LNCAP (cell line): Measurements from ENCODE around the gene RTTN.

Experiments
- TF ChIP-seq, protein P1 (sequence below): fragments of 450-650 bp; IDR thresholded peaks from 2 replicates; pipeline ENCODE4 v1.5.1; 2017; ENCODE audit warnings: mild to moderate bottlenecking

RTTN gene

GRCh38 chr18:69982417-69982816, 223.1 kb downstream of the RTTN start:
- TF ChIP-seq, protein P1, sequence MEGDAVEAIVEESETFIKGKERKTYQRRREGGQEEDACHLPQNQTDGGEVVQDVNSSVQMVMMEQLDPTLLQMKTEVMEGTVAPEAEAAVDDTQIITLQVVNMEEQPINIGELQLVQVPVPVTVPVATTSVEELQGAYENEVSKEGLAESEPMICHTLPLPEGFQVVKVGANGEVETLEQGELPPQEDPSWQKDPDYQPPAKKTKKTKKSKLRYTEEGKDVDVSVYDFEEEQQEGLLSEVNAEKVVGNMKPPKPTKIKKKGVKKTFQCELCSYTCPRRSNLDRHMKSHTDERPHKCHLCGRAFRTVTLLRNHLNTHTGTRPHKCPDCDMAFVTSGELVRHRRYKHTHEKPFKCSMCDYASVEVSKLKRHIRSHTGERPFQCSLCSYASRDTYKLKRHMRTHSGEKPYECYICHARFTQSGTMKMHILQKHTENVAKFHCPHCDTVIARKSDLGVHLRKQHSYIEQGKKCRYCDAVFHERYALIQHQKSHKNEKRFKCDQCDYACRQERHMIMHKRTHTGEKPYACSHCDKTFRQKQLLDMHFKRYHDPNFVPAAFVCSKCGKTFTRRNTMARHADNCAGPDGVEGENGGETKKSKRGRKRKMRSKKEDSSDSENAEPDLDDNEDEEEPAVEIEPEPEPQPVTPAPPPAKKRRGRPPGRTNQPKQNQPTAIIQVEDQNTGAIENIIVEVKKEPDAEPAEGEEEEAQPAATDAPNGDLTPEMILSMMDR, result no peak

DNA sequence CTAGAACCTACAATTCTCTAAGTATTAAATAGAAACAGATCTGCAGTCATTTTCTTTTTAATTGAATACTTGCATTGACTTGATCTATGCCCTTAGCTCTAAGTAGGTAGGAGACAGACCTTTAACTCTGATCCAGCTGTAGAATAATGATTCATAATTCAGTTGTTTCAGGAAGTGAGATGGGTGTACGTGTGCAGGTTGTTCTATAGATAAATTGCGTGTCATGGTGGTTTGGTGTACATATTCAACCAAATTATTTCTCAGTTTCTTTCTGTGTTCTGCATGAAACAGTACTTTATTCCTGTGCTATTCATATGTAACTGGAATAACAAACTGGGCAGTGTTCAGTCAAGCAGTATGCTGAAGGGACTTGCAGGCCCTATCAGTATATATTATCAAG, 223.5 kb downstream of the RTTN start:
- TF ChIP-seq, protein P1, result no peak

- TF ChIP-seq, protein P1, result no peak
These were observed 224.3 kb downstream of the RTTN start for GRCh38 chr18:69980982-69981804.

- TF ChIP-seq, protein P1, result no peak
These were observed 225.0 kb downstream of the RTTN start for GRCh38 chr18:69980509-69980908.

GRCh38 chr18:69978732-69979715, 226.5 kb downstream of the RTTN start:
- TF ChIP-seq, protein P1, result no peak

- TF ChIP-seq, protein P1, result no peak
These were observed 231.1 kb downstream of the RTTN start for GRCh38 chr18:69974365-69974764.

DNA sequence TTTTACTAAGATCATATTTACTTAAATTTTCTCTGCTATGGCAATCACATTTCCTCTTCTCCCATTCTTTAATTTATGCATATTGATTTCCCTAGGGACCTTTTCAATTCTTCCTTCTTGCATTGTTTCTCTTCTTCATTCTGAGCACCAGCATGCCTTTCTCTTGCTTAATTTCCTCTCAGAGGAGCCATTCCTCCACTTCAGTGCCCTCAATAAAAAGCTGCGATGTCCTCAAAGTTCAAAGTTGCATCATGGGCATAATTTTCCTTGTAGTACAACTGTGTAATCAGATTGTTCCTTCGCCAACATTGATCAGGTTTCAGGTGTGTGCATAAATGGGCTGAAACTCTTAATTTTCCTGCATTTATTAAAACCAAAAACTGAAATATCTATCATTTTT, 236.0 kb downstream of the RTTN start:
- TF ChIP-seq, protein P1, result no peak
